SK-N-SH (cell line): Measurements from ENCODE around the gene NDC80. TPM values are rescaled to one million over a fixed set of nuclear protein-coding genes. Genes with fewer than 3 reads are reported as not detected.
A peak's percentile ranks its signal among the peaks of the same experiment; 100 is the strongest.

Experiments
- CTCF ChIA-PET: fragments of 300-600, 350-600 bp; formaldehyde crosslinking; extraction: SDS; loops from one replicate; lab custom pipeline; 2021; lab: Yijun Ruan, JAX
- POLR2A ChIA-PET: fragments of 350-600 bp; sonication (Branson Sonifier 250); formaldehyde crosslinking; extraction: SDS; loops from one replicate; lab custom pipeline; 2020; ENCODE audit warnings: antibody characterized with exemption, inconsistent platforms; lab: Yijun Ruan, JAX
- DNase-seq: peaks from one replicate; pipeline ENCODE4 v3.0.0; 2012
- H2AFZ ChIP-seq: fragments of 200-600 bp; sonication (generic); 2 replicates; pipeline ENCODE4 v1.8.1; 2016; ENCODE audit warnings: antibody characterized with exemption, mild to moderate bottlenecking, low read depth
- H3F3A ChIP-seq: fragments of 200-600 bp; sonication (generic); replicated peaks from 2 replicates; pipeline ENCODE3; 2016; ENCODE audit warnings: antibody characterized with exemption, mild to moderate bottlenecking; ENCODE audit not compliant: insufficient read depth
- H3K27ac ChIP-seq, 2 experiments: fragments of 200-500 bp in 1 of 2; fragments of 200-600 bp in 1 of 2; sonication (Bioruptor generic) in 1 of 2; sonication (generic), shearing (Covaris generic) in 1 of 2; 2 replicates each; pipeline versions ENCODE4 v1.5.1 to v1.6.1; 2014 to 2016; ENCODE audit warnings: low read depth in 2 of 2, inconsistent platforms in 1 of 2, low read length in 1 of 2, mild to moderate bottlenecking in 1 of 2, mixed read lengths in 1 of 2
- H3K27me3 ChIP-seq: fragments of 200-600 bp; sonication (generic), shearing (Covaris generic); 2 replicates; pipeline ENCODE4 v1.6.1; 2016; ENCODE audit warnings: mixed run types; ENCODE audit not compliant: insufficient read depth
- H3K36me3 ChIP-seq, 2 experiments: fragments of 200-500 bp in 1 of 2; fragments of 200-600 bp in 1 of 2; sonication (Bioruptor generic) in 1 of 2; sonication (generic) in 1 of 2; replicated peaks in 1 of 2; 2 replicates each; pipeline versions ENCODE3 to v1.5.1; 2014 to 2016; ENCODE audit warnings: low read length in 1 of 2, mild to moderate bottlenecking in 1 of 2; ENCODE audit not compliant: insufficient read depth in 2 of 2, control insufficient read depth in 1 of 2
- H3K4me1 ChIP-seq, 2 experiments: fragments of 200-500 bp in 1 of 2; fragments of 200-600 bp in 1 of 2; sonication (Bioruptor generic) in 1 of 2; sonication (generic), shearing (Covaris generic) in 1 of 2; 2 replicates each; pipeline versions ENCODE4 v1.5.1 to v1.6.1; 2014 to 2016; ENCODE audit warnings: low read depth in 1 of 2, low read length in 1 of 2, mixed run types in 1 of 2; ENCODE audit not compliant: insufficient read depth in 2 of 2, control insufficient read depth in 1 of 2
- H3K4me2 ChIP-seq: fragments of 200-600 bp; sonication (generic), shearing (Covaris generic); 2 replicates; pipeline ENCODE4 v1.6.1; 2017; ENCODE audit warnings: mixed run types
- H3K4me3 ChIP-seq, 2 experiments: fragments of 200-500 bp in 1 of 2; fragments of 200-600 bp in 1 of 2; sonication (Bioruptor generic) in 1 of 2; sonication (generic), shearing (Covaris generic) in 1 of 2; 2 replicates each; pipeline versions ENCODE4 v1.5.1 to v1.8.1; 2014 to 2016; ENCODE audit warnings: low read depth in 2 of 2, inconsistent platforms in 1 of 2, low read length in 1 of 2, mild to moderate bottlenecking in 1 of 2, mixed read lengths in 1 of 2, moderate library complexity in 1 of 2
- H3K79me2 ChIP-seq: fragments of 200-600 bp; sonication (generic); 2 replicates; pipeline ENCODE4 v1.8.1; 2017; ENCODE audit warnings: mild to moderate bottlenecking; ENCODE audit not compliant: insufficient read depth
- H3K9ac ChIP-seq: fragments of 200-600 bp; sonication (generic); 2 replicates; pipeline ENCODE4 v1.6.1; 2017; ENCODE audit warnings: mixed run types
- H3K9me2 ChIP-seq: fragments of 200-600 bp; sonication (generic); 2 replicates; pipeline ENCODE4 v1.6.1; 2017; ENCODE audit warnings: mixed run types
- H3K9me3 ChIP-seq: fragments of 200-600 bp; sonication (generic); 2 replicates; pipeline ENCODE4 v1.6.1; 2017; ENCODE audit warnings: mixed run types, mild to moderate bottlenecking, moderate library complexity
- H4K20me1 ChIP-seq: fragments of 200-600 bp; sonication (generic); 2 replicates; pipeline ENCODE4 v1.6.1; 2017; ENCODE audit warnings: mild to moderate bottlenecking, mixed run types; ENCODE audit not compliant: insufficient read depth
- CHD2 ChIP-seq: fragments of 150-350 bp; IDR thresholded peaks from 2 replicates; pipeline ENCODE4 v1.6.1; 2018; ENCODE audit warnings: low read length; ENCODE audit not compliant: partially characterized antibody
- ELF1 ChIP-seq: IDR thresholded peaks from 2 replicates; pipeline ENCODE4 v1.4.0; 2012
- EP300 ChIP-seq, 2 experiments: IDR thresholded peaks; 2 replicates each; pipeline versions ENCODE4 v1.4.0 to v1.6.1; 2012; ENCODE audit warnings: borderline replicate concordance in 1 of 2, low read depth in 1 of 2, low read length in 1 of 2
- FOSL2 ChIP-seq: IDR thresholded peaks from 2 replicates; pipeline ENCODE4 v1.4.0; 2012; ENCODE audit warnings: low read depth, mild to moderate bottlenecking, moderate library complexity, borderline replicate concordance
- GABPA ChIP-seq: IDR thresholded peaks from 2 replicates; pipeline ENCODE4 v1.4.0; 2012; ENCODE audit warnings: low read depth, mild to moderate bottlenecking
- GATA2 ChIP-seq: sonication (generic); formaldehyde crosslinking; IDR thresholded peaks from 2 replicates; pipeline ENCODE4 v1.5.0; 2020; ENCODE audit warnings: mild to moderate bottlenecking, missing genetic modification reagents
- MAX ChIP-seq: IDR thresholded peaks from 2 replicates; pipeline ENCODE4 v1.4.0; 2012; ENCODE audit warnings: low read depth
- NFIC ChIP-seq: IDR thresholded peaks from 2 replicates; pipeline ENCODE4 v1.4.0; 2012; ENCODE audit warnings: borderline replicate concordance
- NRF1 ChIP-seq: IDR thresholded peaks from 2 replicates; pipeline ENCODE4 v1.6.1; 2012; ENCODE audit warnings: low read depth, mild to moderate bottlenecking, low read length
- POLR2AphosphoS5 ChIP-seq: IDR thresholded peaks from 2 replicates; pipeline ENCODE4 v1.6.1; 2012; ENCODE audit warnings: low read depth, low read length
- RCOR1 ChIP-seq: fragments of 150-350 bp; IDR thresholded peaks from 2 replicates; pipeline ENCODE4 v1.6.1; 2017; ENCODE audit warnings: antibody characterized with exemption, low read length
- RFX5 ChIP-seq: IDR thresholded peaks from 2 replicates; pipeline ENCODE4 v1.6.1; 2012; ENCODE audit warnings: mild to moderate bottlenecking, improper control_type of control experiment, low read length
- RXRA ChIP-seq: IDR thresholded peaks from 2 replicates; pipeline ENCODE4 v1.4.0; 2012; ENCODE audit warnings: low read depth, mild to moderate bottlenecking, borderline replicate concordance
- SMC3 ChIP-seq: IDR thresholded peaks from 2 replicates; pipeline ENCODE4 v1.6.1; 2012; ENCODE audit warnings: low read depth, low read length, improper control_type of control experiment
- TEAD4 ChIP-seq: IDR thresholded peaks from 2 replicates; pipeline ENCODE4 v1.4.0; 2012; ENCODE audit warnings: mild to moderate bottlenecking, borderline replicate concordance; ENCODE audit not compliant: insufficient read depth
- ZBTB33 ChIP-seq: IDR thresholded peaks from 2 replicates; pipeline ENCODE4 v1.4.0; 2012; ENCODE audit warnings: low read depth, borderline replicate concordance
- WGBS: methylation state at CpG from one replicate; pipeline ENCODE4 v1.1.6; 2017; ENCODE audit warnings: low lambda C conversion rate; 5-methylcytosine and 5-hydroxymethylcytosine counted together
- polyA plus RNA-seq, 3 experiments: library from polyadenylated mRNA; depleted of rRNA; stranded (reverse); fragments of >200 nt; gene quantifications; 2 replicates each; pipeline ENCODE4 v1.2.3, GENCODE V29; 2012
- TF ChIP-seq, protein P1 (sequence below): fragments of 150-350 bp; IDR thresholded peaks from 2 replicates; pipeline ENCODE4 v1.6.1; 2016; ENCODE audit warnings: mild to moderate bottlenecking, low read depth, low read length
- TF ChIP-seq, protein P2 (sequence below): IDR thresholded peaks from 2 replicates; pipeline ENCODE4; 2012

The NDC80 gene
- polyA plus RNA-seq, 1 of the 3 experiments (the other 2 are of a cell fraction) = 11.3 TPM

GRCh38 chr18:2597639-2598038 lies 26.3 kb downstream of the NDC80 start:
- Histone ChIP-seq H3K4me1 (no peaks in the 10 kb centered on the region; a peak in 1 of 4 replicates), H3F3A (peaks cover 13% of the 10 kb centered on the region), H3K9me3 (no peaks in the 10 kb centered on the region), H3K9ac (no peak overlapping the region), H3K4me2 (no peak overlapping the region), H3K36me3 (peaks cover 36 to 41% of the 10 kb centered on the region in 2 experiments), H3K79me2 (no peaks in the 10 kb centered on the region), H4K20me1 (no peaks in the 10 kb centered on the region), H3K9me2 (no peaks in the 10 kb centered on the region)
- 95% methylated on average over 5 of the region's 5 CpGs for WGBS
- CTCF ChIA-PET = no interaction called here
- POLR2A ChIA-PET = no interaction called here
- TF ChIP-seq RCOR1 = no peak
- TF ChIP-seq EP300 (IDR thresholded peaks at IDR 0.05; ENCODE audit: borderline replicate concordance in 1 of 2, low read depth in 1 of 2, low read length in 1 of 2) = no peak
- TF ChIP-seq CHD2 = no peak
- TF ChIP-seq, protein P1, sequence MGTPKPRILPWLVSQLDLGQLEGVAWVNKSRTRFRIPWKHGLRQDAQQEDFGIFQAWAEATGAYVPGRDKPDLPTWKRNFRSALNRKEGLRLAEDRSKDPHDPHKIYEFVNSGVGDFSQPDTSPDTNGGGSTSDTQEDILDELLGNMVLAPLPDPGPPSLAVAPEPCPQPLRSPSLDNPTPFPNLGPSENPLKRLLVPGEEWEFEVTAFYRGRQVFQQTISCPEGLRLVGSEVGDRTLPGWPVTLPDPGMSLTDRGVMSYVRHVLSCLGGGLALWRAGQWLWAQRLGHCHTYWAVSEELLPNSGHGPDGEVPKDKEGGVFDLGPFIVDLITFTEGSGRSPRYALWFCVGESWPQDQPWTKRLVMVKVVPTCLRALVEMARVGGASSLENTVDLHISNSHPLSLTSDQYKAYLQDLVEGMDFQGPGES = no peak
- TF ChIP-seq NFIC = no peak
- no peak for TF ChIP-seq RFX5
- TF ChIP-seq, all 33 proteins: peak for 0
- Histone ChIP-seq H2AFZ (no peak overlapping the region), H3K27ac (no peak overlapping the region), H3K27me3 (no peaks in the 10 kb centered on the region), H3K4me3 (no peak overlapping the region)
- no peak for DNase-seq

GRCh38 chr18:2602844-2603243 lies 31.5 kb downstream of the NDC80 start:
- no peak overlapping the region for H3K4me3 ChIP-seq
- ChIA-PET POLR2A (no interaction called here), CTCF (no interaction called here)
- peaks cover 33 to 41% of the 10 kb centered on the region in 2 experiments for H3K36me3 ChIP-seq
- H3K9ac ChIP-seq = no peak overlapping the region
- no peaks in the 10 kb centered on the region for H3K9me2 ChIP-seq
- H3K4me1 ChIP-seq = peaks cover 0 to 6% of the 10 kb centered on the region in 2 experiments; a peak in 1 of 4 replicates
- no peaks in the 10 kb centered on the region for H3K9me3 ChIP-seq
- H4K20me1 ChIP-seq = no peaks in the 10 kb centered on the region
- no peak for DNase-seq
- peaks cover 11% of the 10 kb centered on the region for H3F3A ChIP-seq
- H3K79me2 ChIP-seq = no peaks in the 10 kb centered on the region
- H3K27me3 ChIP-seq = no peaks in the 10 kb centered on the region
- H3K27ac ChIP-seq = no peak overlapping the region
- 0 out of 2 replicates have a peak overlapping the region, but pooled peaks have one; percentile 52 for H2AFZ ChIP-seq
- TF ChIP-seq, protein P2, sequence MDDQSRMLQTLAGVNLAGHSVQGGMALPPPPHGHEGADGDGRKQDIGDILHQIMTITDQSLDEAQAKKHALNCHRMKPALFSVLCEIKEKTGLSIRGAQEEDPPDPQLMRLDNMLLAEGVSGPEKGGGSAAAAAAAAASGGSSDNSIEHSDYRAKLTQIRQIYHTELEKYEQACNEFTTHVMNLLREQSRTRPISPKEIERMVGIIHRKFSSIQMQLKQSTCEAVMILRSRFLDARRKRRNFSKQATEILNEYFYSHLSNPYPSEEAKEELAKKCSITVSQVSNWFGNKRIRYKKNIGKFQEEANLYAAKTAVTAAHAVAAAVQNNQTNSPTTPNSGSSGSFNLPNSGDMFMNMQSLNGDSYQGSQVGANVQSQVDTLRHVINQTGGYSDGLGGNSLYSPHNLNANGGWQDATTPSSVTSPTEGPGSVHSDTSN = no peak
- no peak for TF ChIP-seq FOSL2
- TF ChIP-seq NFIC = no peak
- TF ChIP-seq RFX5 = no peak
- TF ChIP-seq, protein P1 = no peak
- TF ChIP-seq MAX = no peak
- no peak for TF ChIP-seq RCOR1
- no peak for TF ChIP-seq CHD2
- no peak for TF ChIP-seq RXRA
- no peak for TF ChIP-seq GATA2 (CRISPR knock-in tag)
- no peak for TF ChIP-seq ZBTB33
- no peak for TF ChIP-seq EP300 (IDR thresholded peaks at IDR 0.05; ENCODE audit: borderline replicate concordance in 1 of 2, low read depth in 1 of 2, low read length in 1 of 2)
- no peak for TF ChIP-seq POLR2AphosphoS5
- TF ChIP-seq ELF1 = no peak
- TF ChIP-seq NRF1 = no peak
- no peak for TF ChIP-seq GABPA
- no peak for TF ChIP-seq TEAD4
- TF ChIP-seq SMC3 = no peak
- H3K4me2 ChIP-seq = no peak overlapping the region
